Endothelial cell of umbilical vein (primary cell): Measurements from ENCODE around the gene CD44. TPM values are rescaled to one million over a fixed set of nuclear protein-coding genes. Genes with fewer than 3 reads are reported as not detected.

ENCODE experiments used
- BruUV-seq: library from RNA; stranded (reverse); fragments of 400-500 nt; replicated peaks from 2 replicates; lab custom pipeline; 2021; lab: Mats Ljungman, UMichigan
- CTCF ChIA-PET: fragments of 300-600, 350-600 bp; sonication (Branson Sonifier 250); formaldehyde crosslinking; loops from one replicate; lab custom pipeline; 2021; ENCODE audit warnings: antibody characterized with exemption, inconsistent platforms; lab: Charles Lee
- POLR2A ChIA-PET: fragments of 300-600, 350-600 bp; sonication (Branson Sonifier 250); formaldehyde crosslinking; loops from one replicate; lab custom pipeline; 2021; ENCODE audit warnings: antibody characterized with exemption, inconsistent platforms; lab: Charles Lee
- DNase-seq: peaks from one replicate; pipeline ENCODE4 v3.0.0-alpha.2; 2011; ENCODE audit warnings: low read depth, low spot score
- FAIRE-seq: peaks from 2 replicates; lab custom pipeline; 2011; peaks lifted over from hg19 to GRCh38; lab: Jason Lieb, UNC
- H2AFZ ChIP-seq: 2 replicates; pipeline ENCODE4 v1.6.0; 2012; ENCODE audit warnings: low read depth, low read length, control low read depth, inconsistent platforms
- H3K27ac ChIP-seq: 2 replicates; pipeline ENCODE4 v1.5.1; 2011; ENCODE audit warnings: low read depth, mild to moderate bottlenecking, control low read depth, low read length, moderate library complexity; ENCODE audit not compliant: insufficient read depth
- H3K27me3 ChIP-seq, 2 experiments: 2 replicates each; pipeline versions ENCODE4 v1.6.0 to v1.6.1; 2011; ENCODE audit warnings: low read length in 2 of 2, mixed read lengths in 1 of 2; ENCODE audit not compliant: control insufficient read depth in 2 of 2, insufficient read depth in 2 of 2
- H3K36me3 ChIP-seq, 2 experiments: 2 replicates in 1 of 2; 3 replicates in 1 of 2; pipeline ENCODE4 v1.5.1; 2011; ENCODE audit warnings: low read length in 2 of 2, mild to moderate bottlenecking in 1 of 2, moderate library complexity in 1 of 2; ENCODE audit not compliant: control insufficient read depth in 2 of 2, insufficient read depth in 2 of 2; ENCODE audit errors: extremely low read depth in 1 of 2
- H3K4me1 ChIP-seq: 3 replicates; pipeline ENCODE4 v1.5.1; 2011; ENCODE audit warnings: mild to moderate bottlenecking, low read length; ENCODE audit not compliant: control insufficient read depth, insufficient read depth; ENCODE audit errors: extremely low read depth
- H3K4me2 ChIP-seq: 2 replicates; pipeline ENCODE4 v1.6.1; 2011; ENCODE audit warnings: low read length, control low read depth, mixed read lengths; ENCODE audit not compliant: insufficient read depth
- H3K4me3 ChIP-seq, 3 experiments: fragments of 200-600 bp in 1 of 3; sonication (generic), shearing (Covaris generic) in 1 of 3; replicated peaks in 1 of 3; 2 replicates each; pipeline ENCODE4 v1.5.1; 2011 to 2016; ENCODE audit warnings: control low read depth in 3 of 3, low read length in 3 of 3, mild to moderate bottlenecking in 2 of 3, inconsistent platforms in 1 of 3, low read depth in 1 of 3, moderate library complexity in 1 of 3; ENCODE audit not compliant: insufficient read depth in 1 of 3
- H3K79me2 ChIP-seq: 2 replicates; pipeline ENCODE4 v1.6.0; 2012; ENCODE audit warnings: low read length, inconsistent platforms; ENCODE audit not compliant: control insufficient read depth, insufficient read depth
- H3K9ac ChIP-seq: replicated peaks from 2 replicates; pipeline ENCODE3; 2011; ENCODE audit warnings: low read length, control low read depth; ENCODE audit not compliant: insufficient read depth; ENCODE audit errors: extremely low read depth
- H3K9me1 ChIP-seq: replicated peaks from 3 replicates; pipeline ENCODE4 v1.6.0; 2011; ENCODE audit warnings: mild to moderate bottlenecking, low read length; ENCODE audit not compliant: control insufficient read depth, insufficient read depth; ENCODE audit errors: extremely low read depth
- H3K9me3 ChIP-seq: replicated peaks from 2 replicates; pipeline ENCODE4 v1.5.1; 2012; ENCODE audit warnings: low read length, inconsistent platforms; ENCODE audit not compliant: control insufficient read depth, insufficient read depth
- H4K20me1 ChIP-seq: replicated peaks from 2 replicates; pipeline ENCODE3; 2011; ENCODE audit warnings: mild to moderate bottlenecking, low read length; ENCODE audit not compliant: control insufficient read depth, insufficient read depth; ENCODE audit errors: extremely low read depth
- EZH2 ChIP-seq: IDR thresholded peaks from 2 replicates; pipeline ENCODE4 v1.6.1; 2012; ENCODE audit warnings: borderline replicate concordance, low read depth, mild to moderate bottlenecking, moderate library complexity, low read length, inconsistent platforms; ENCODE audit not compliant: severe bottlenecking
- FOS ChIP-seq: IDR thresholded peaks from 2 replicates; pipeline ENCODE4 v1.6.1; 2011; ENCODE audit warnings: mild to moderate bottlenecking, low read length, moderate library complexity, borderline replicate concordance; ENCODE audit not compliant: insufficient read depth
- GATA2 ChIP-seq: IDR thresholded peaks from 2 replicates; pipeline ENCODE4 v1.7.0; 2011; ENCODE audit warnings: low read depth, mild to moderate bottlenecking, moderate library complexity, mixed read lengths, low read length; ENCODE audit not compliant: insufficient read length, insufficient read depth
- JUN ChIP-seq: IDR thresholded peaks from 2 replicates; pipeline ENCODE4 v1.6.1; 2011; ENCODE audit warnings: borderline replicate concordance, low read depth; ENCODE audit not compliant: insufficient read length, insufficient read depth
- MYC ChIP-seq: IDR thresholded peaks from one replicate; pipeline ENCODE4 v1.6.1; 2011; ENCODE audit warnings: mild to moderate bottlenecking, low read depth, low read length
- POLR2A ChIP-seq: IDR thresholded peaks from 2 replicates; pipeline ENCODE4 v1.6.1; 2012; ENCODE audit warnings: low read depth, mild to moderate bottlenecking, control low read depth, low read length
- POLR2AphosphoS5 ChIP-seq: IDR thresholded peaks from 2 replicates; pipeline ENCODE4 v1.6.1; 2012; ENCODE audit warnings: low read depth, mild to moderate bottlenecking, control low read depth, low read length, moderate library complexity; ENCODE audit not compliant: insufficient read depth
- dilution Hi-C: fragments of 300-500 bp; cut with MboI; formaldehyde crosslinking; loops from one replicate; pipeline ENCODE4 v1.15.0; 2019; ENCODE audit warnings: low sequenced_read_pairs; ENCODE audit not compliant: extremely low pct_ligation_motif_present
- intact Hi-C: fragments of 100-400 bp; cut with micrococcal nuclease; formaldehyde crosslinking; loops from one replicate; pipeline ENCODE4 v1.10.0; 2022
- polyA plus RNA-seq, 4 experiments: library from polyadenylated mRNA; depleted of rRNA in 3 of 4; stranded (reverse) in 3 of 4; unstranded in 1 of 4; fragments of >200 nt; gene quantifications; 2 replicates each; pipeline versions ENCODE4 v1.2.1 to v1.2.3, GENCODE V29; 2011 to 2012; ENCODE audit warnings: missing spikeins in 1 of 4
- total RNA-seq: library from RNA; stranded (reverse); gene quantifications from 2 replicates; pipeline ENCODE4 v1.2.3, GENCODE V29; 2021
- TF ChIP-seq, protein P1 (sequence below), 2 donors: IDR thresholded peaks; 1 replicate in 1 of 2; 2 replicates in 1 of 2; pipeline ENCODE4 v1.5.1; 2011; ENCODE audit warnings: low read length in 2 of 2, mild to moderate bottlenecking in 2 of 2, moderate library complexity in 2 of 2, control low read depth in 1 of 2, inconsistent platforms in 1 of 2, low read depth in 1 of 2; ENCODE audit not compliant: insufficient read depth in 1 of 2; ENCODE audit errors: extremely low read depth in 1 of 2
- TF ChIP-seq, protein P2 (sequence below): IDR thresholded peaks from 2 replicates; pipeline ENCODE4 v1.6.1; 2011; ENCODE audit not compliant: insufficient read depth, insufficient read length

The CD44 gene
- total and polyA plus RNA-seq, 2 donors (not counting 3 experiments of a cell fraction or from before 2014, with no cell fraction given): 25.5 to 26.3 TPM

DNA sequence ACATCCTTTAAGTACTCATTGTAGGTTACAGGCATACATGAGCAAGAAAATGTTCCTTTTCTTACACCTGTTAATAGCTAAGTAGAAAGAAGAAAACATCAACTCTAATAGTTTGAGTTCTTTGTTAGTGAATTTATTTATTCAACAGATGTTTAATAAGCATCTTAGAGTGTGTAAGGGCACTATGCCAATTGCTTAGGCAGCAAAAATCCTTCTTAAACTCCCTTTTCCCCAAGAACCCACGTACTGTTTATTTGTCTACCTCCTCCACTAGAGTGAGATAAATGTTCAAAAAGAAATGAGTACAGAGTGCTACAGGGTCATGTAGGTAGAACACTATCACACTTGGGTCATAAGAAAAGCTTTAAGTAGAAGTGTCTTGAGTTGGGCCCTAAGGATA, 131.4 kb downstream of the CD44 start:
- Histone ChIP-seq H3K27me3 (peaks cover 6 to 20% of the 10 kb centered on the region in 2 experiments), H3K79me2 (no peaks in the 10 kb centered on the region), H3K9me1 (no peaks in the 10 kb centered on the region), H3K4me1 (no peaks in the 10 kb centered on the region), H3K9ac (no peak overlapping the region), H4K20me1 (no peaks in the 10 kb centered on the region), H3K36me3 (no peaks in the 10 kb centered on the region), H3K4me3 (no peak overlapping the region), H3K9me3 (no peaks in the 10 kb centered on the region), H3K27ac (no peak overlapping the region), H2AFZ (no peak overlapping the region), H3K4me2 (no peak overlapping the region)
- ChIA-PET POLR2A (no interaction called here), CTCF (no interaction called here)
- no TSS peak for BruUV-seq
- intact Hi-C loops (no loop called here), dilution Hi-C loops (no loop called here)
- TF ChIP-seq, protein P1, sequence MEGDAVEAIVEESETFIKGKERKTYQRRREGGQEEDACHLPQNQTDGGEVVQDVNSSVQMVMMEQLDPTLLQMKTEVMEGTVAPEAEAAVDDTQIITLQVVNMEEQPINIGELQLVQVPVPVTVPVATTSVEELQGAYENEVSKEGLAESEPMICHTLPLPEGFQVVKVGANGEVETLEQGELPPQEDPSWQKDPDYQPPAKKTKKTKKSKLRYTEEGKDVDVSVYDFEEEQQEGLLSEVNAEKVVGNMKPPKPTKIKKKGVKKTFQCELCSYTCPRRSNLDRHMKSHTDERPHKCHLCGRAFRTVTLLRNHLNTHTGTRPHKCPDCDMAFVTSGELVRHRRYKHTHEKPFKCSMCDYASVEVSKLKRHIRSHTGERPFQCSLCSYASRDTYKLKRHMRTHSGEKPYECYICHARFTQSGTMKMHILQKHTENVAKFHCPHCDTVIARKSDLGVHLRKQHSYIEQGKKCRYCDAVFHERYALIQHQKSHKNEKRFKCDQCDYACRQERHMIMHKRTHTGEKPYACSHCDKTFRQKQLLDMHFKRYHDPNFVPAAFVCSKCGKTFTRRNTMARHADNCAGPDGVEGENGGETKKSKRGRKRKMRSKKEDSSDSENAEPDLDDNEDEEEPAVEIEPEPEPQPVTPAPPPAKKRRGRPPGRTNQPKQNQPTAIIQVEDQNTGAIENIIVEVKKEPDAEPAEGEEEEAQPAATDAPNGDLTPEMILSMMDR (IDR thresholded peaks at IDR 0.05; ENCODE audit: extremely low read depth in 1 of 2, insufficient read depth in 1 of 2, low read depth in 1 of 2, low read length in 2 of 2): no peak
- DNase-seq (no peak), FAIRE-seq (no peak)

DNA sequence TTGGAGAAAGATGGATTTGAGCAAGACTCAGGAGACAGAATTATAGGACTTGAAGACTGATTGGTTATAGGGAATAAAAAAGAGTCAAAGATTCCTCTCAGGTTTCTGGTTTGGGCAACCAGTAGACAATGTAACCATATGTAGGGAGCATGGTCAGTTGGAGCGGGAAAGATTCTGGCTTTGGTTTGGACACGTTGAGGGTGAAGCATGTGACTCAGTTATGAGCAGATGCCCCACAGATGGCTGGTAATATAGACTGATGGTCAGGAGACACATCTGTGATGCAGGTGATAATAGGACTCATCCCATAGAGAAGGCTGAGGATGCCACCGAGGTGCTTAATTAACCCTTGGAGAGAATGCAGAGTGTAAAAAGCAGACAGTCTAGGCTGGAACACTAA, 132.1 kb downstream of the CD44 start:
- intact Hi-C loops (no loop called here), dilution Hi-C loops (no loop called here)
- Histone ChIP-seq H4K20me1 (no peaks in the 10 kb centered on the region), H3K27ac (no peak overlapping the region), H2AFZ (no peak overlapping the region), H3K36me3 (no peaks in the 10 kb centered on the region), H3K4me1 (no peaks in the 10 kb centered on the region), H3K9me1 (no peaks in the 10 kb centered on the region), H3K9ac (no peak overlapping the region), H3K4me3 (no peak overlapping the region), H3K27me3 (peaks cover 2 to 20% of the 10 kb centered on the region in 2 experiments), H3K9me3 (no peaks in the 10 kb centered on the region), H3K79me2 (no peaks in the 10 kb centered on the region), H3K4me2 (no peak overlapping the region)
- CTCF ChIA-PET: no interaction called here
- TF ChIP-seq MYC (no peak), JUN (no peak), FOS (no peak), POLR2A (no peak), GATA2 (no peak), EZH2 (no peak), POLR2AphosphoS5 (no peak)
- TF ChIP-seq, protein P2, sequence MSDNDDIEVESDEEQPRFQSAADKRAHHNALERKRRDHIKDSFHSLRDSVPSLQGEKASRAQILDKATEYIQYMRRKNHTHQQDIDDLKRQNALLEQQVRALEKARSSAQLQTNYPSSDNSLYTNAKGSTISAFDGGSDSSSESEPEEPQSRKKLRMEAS: no peak
- TF ChIP-seq, protein P1 (IDR thresholded peaks at IDR 0.05; ENCODE audit: extremely low read depth in 1 of 2, insufficient read depth in 1 of 2, low read depth in 1 of 2, low read length in 2 of 2): no peak
- FAIRE-seq: no peak
- POLR2A ChIA-PET: no interaction called here
- DNase-seq: no peak
- BruUV-seq: no TSS peak
